Left lobe of liver (tissue), 2 donors: ENCODE data around the gene NRGN. TPM values are rescaled to one million over a fixed set of nuclear protein-coding genes. Genes with fewer than 3 reads are reported as not detected.

Experiments
- ATAC-seq: fragments of 200-7000 bp; cut with Tn5 transposase; one replicate; pipeline ENCODE4 v1.9.1; 2020; ENCODE audit warnings: mild to moderate bottlenecking, moderate library complexity
- DNase-seq: peaks from one replicate; pipeline ENCODE4 v3.0.0-alpha.2; 2020; ENCODE audit warnings: low spot score
- total RNA-seq: library from RNA; stranded (reverse); gene quantifications from one replicate; pipeline ENCODE4 v1.2.1, GENCODE V29; 2021
- donor health status: DM: no; HTN: no; CAD: no; lungs with moderate emphysema.
- donor health status: DM: no; HTN: yes; CAD: no.

Gene NRGN
- total RNA-seq, 1 donor from 2014 or later = 1.4 TPM

- DNase-seq (no peak), ATAC-seq (no peak)
These were observed 846 bp upstream of the NRGN start for GRCh38 chr11:124738713-124739478.

- ATAC-seq (peak; percentile 28), DNase-seq (no peak)
These were observed 638 bp downstream of the NRGN start for GRCh38 chr11:124740277-124740882.

- no peak for DNase-seq
- no peak for ATAC-seq
These were observed 2.8 kb downstream of the NRGN start for GRCh38 chr11:124742555-124742954.

- ATAC-seq = no peak
- DNase-seq = no peak
These were observed 3.3 kb downstream of the NRGN start for GRCh38 chr11:124743050-124743449.

GRCh38 chr11:124745270-124745834 is 5.6 kb downstream of the NRGN start:
- no peak for ATAC-seq
- no peak for DNase-seq

- DNase-seq (peak; percentile 49), ATAC-seq (peak; percentile 4)
These were observed 6.3 kb downstream of the NRGN start for GRCh38 chr11:124745835-124746620.

- peak; percentile 93 for ATAC-seq
- DNase-seq = peak; percentile 85
These were observed 7.0 kb downstream of the NRGN start for GRCh38 chr11:124746621-124747243.

GRCh38 chr11:124747406-124748099 is 7.8 kb downstream of the NRGN start:
- ATAC-seq (no peak), DNase-seq (no peak)

GRCh38 chr11:124748100-124748418 is 8.3 kb downstream of the NRGN start:
- DNase-seq (no peak), ATAC-seq (no peak)

- DNase-seq (no peak), ATAC-seq (no peak)
These were observed 9.0 kb downstream of the NRGN start for GRCh38 chr11:124748481-124749343.

- ATAC-seq = no peak
These were observed 10.2 kb downstream of the NRGN start for GRCh38 chr11:124749912-124750311.

GRCh38 chr11:124751391-124751740 is 11.6 kb downstream of the NRGN start:
- ATAC-seq = no peak

More at GRCh38 chr11:124749912-124750311, 10.2 kb downstream of the NRGN start:
- DNase-seq = no peak

GRCh38 chr11:124751741-124752470 is 12.2 kb downstream of the NRGN start, which contains the start of gene VSIG2:
Gene VSIG2 (minus strand): TSS chr11:124752255. CDS start chr11:124752137, 118 bp downstream.
- peak; percentile 50 for DNase-seq
- peak; percentile 60 for ATAC-seq

More at GRCh38 chr11:124751391-124751740, 11.6 kb downstream of the NRGN start:
- no peak for DNase-seq

- DNase-seq (no peak), ATAC-seq (no peak)
These were observed 12.8 kb downstream of the NRGN start for GRCh38 chr11:124752471-124753102.

GRCh38 chr11:124753205-124753604 is 13.5 kb downstream of the NRGN start:
- ATAC-seq (no peak), DNase-seq (no peak)

GRCh38 chr11:124753624-124754023 is 13.9 kb downstream of the NRGN start:
- no peak for DNase-seq
- ATAC-seq = no peak

- DNase-seq (no peak), ATAC-seq (no peak)
These were observed 14.6 kb downstream of the NRGN start for GRCh38 chr11:124754309-124754708.

GRCh38 chr11:124754710-124755109 is 15.0 kb downstream of the NRGN start:
- ATAC-seq (no peak), DNase-seq (no peak)
